GM10847 (cell line): Measurements from ENCODE around the gene BTBD9.

Experiments used
- POLR2A ChIP-seq: IDR thresholded peaks from 2 replicates; pipeline ENCODE4 v1.6.1; 2011; ENCODE audit not compliant: insufficient read length; ENCODE audit errors: extremely low read depth

Gene BTBD9

DNA sequence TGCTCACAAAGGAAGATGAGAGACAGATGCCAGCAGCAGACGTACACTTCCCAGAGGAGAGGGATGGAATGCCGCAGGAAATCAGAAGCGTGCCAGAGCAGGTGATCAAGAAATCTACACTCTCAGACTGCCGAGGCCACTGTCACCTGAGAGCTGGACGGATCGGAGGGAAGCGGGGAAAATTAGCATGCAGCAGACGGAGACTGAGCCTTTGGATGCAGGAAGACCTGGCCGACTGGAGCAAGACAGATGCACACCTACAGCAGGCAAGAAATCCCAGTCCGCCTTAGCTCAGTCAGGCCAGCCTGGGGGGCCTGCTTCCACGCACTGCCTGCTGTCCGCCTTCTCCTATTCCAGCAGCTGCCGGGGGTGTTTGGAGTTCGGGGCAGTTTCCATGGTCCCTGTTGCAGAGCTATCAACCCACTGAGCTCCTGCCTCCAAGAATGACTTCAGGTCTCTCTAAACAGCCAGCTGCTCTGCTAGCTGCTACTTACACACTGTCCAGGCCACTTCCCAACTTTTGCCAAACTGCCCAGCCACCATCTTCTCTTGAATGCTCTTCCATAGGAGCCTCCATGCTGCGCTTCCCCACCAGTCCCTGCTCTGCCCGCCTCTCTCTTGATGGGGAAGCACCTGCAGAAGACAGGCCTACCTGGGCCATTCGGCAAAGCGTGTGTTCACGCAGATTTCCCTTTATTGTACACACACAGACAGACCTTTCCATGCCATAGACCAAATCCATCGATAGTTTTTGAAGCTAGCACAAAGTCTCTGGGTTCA is 451.7 kb downstream of the BTBD9 start:
- no peak for TF ChIP-seq POLR2A

- no peak for TF ChIP-seq POLR2A
Observed at GRCh38 chr6:38187325-38187724, 452.4 kb downstream of the BTBD9 start.

DNA sequence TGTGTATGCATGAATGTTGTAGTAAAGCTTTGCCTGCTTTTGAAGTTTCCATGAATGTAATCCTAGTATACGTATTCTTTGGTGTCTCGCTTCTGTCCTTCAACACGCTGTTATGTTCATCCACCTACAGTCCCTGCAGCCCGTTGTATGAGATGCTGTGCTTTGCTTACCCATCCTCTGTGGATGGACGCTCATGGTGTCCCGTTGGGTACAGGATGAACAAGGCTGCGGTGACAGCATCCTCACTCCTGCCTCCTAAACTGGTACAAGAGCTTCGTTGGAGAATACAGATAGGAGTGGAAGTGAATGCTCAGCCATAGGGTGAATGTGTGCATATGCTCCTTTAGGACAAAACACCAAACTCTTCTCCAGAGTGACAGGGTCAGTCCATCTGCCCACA is 454.0 kb downstream of the BTBD9 start:
- no peak for TF ChIP-seq POLR2A

GRCh38 chr6:38185244-38185643 is 454.5 kb downstream of the BTBD9 start:
- TF ChIP-seq POLR2A, result no peak

GRCh38 chr6:38184585-38185080 is 455.1 kb downstream of the BTBD9 start:
- no peak for TF ChIP-seq POLR2A

DNA sequence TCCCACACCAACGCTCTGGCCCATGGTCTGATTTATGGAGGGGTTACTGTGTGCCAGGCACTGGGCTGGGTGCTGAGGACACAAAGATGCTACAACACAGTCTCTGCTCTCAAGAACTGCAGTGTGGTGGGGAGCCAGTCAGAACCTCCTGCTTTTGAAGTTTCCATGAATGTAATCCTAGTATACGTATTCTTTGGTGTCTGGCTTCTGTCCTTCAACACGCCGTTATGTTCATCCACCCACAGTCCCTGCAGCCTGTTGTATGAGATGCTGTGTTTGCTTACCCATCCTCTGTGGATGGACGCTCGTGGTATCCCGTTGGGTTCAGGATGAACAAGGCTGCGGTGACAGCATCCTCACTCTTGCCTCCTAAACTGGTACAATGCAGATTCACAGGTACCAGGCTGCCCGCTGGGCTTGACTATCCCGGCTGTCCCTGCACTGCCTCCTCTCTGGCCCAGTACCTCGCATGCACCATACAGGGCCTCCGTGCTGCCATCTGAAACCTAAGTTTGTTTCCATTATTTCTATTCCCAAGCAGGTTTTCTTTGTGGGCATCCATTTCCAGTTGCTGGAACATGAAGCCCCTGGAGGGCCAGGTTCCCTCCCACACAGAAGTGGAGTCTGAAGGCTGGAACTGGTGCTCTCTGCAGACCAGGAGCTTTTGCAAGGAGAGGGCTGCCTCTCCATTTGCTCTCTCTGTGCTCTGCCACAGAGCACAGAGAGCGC is 455.7 kb downstream of the BTBD9 start:
- TF ChIP-seq POLR2A, result no peak

DNA sequence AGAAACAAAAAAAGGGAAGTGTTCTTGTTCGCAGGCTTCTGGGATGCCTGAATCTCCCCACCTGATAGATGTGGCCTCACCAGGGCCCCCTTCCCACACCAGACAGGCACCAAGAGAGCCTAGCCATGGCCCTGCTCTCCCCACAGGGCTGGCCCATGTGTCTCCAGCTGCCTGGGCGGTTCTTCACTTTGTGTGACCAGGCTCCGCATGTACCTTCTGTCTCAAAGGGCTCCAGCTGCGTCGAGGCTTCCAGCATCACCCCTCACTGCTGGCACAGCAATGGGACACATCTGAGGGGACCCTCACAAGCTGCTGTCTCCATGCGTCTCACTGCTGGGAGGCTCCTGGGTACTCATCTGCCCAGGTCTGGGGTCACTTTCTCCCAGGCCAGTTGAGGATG is 457.3 kb downstream of the BTBD9 start:
- TF ChIP-seq POLR2A, result no peak

- TF ChIP-seq POLR2A, result no peak
Observed at GRCh38 chr6:38180586-38180985, 459.1 kb downstream of the BTBD9 start.

GRCh38 chr6:38179794-38180430 is 459.8 kb downstream of the BTBD9 start:
- TF ChIP-seq POLR2A, result no peak

GRCh38 chr6:38179300-38179699 is 460.4 kb downstream of the BTBD9 start:
- TF ChIP-seq POLR2A, result no peak

- TF ChIP-seq POLR2A, result no peak
Observed at GRCh38 chr6:38178584-38178886, 461.2 kb downstream of the BTBD9 start.

DNA sequence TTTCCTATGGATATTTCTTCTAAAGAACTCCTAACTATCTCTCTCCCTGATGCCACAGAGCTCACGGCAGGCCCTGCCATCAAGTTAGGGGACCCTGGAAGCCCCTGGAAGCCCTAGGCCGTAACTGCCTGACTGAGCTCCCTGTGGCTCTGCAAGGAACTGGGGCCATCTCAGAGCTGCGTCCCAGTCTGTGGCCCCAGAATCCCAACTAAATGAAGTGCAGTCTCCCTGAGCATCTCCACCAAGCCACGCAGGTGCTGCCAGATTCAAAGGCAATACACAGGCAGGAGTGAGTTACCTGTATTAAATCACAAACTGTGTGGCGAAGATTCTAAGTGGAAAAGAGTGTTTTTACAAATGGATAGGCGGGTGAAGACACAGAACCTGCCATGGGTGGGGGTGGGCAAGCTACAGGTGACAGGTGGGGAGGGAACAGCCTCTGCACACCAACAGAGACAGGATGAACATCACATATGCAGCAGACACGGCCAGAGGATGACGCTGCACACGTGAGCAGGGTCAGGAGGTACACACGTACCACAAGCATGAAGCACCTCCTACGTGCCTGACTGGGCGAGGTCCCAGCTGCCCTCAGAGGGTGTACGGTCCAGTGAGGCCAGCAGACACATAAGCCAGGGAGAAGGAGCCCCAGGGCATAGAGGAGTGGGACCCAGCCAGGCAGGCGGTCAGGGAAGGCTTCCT is 461.7 kb downstream of the BTBD9 start:
- TF ChIP-seq POLR2A, result no peak

GRCh38 chr6:38176797-38177751 is 462.7 kb downstream of the BTBD9 start:
- no peak for TF ChIP-seq POLR2A

- TF ChIP-seq POLR2A, result no peak
Observed at GRCh38 chr6:38175786-38176185, 463.9 kb downstream of the BTBD9 start.

DNA sequence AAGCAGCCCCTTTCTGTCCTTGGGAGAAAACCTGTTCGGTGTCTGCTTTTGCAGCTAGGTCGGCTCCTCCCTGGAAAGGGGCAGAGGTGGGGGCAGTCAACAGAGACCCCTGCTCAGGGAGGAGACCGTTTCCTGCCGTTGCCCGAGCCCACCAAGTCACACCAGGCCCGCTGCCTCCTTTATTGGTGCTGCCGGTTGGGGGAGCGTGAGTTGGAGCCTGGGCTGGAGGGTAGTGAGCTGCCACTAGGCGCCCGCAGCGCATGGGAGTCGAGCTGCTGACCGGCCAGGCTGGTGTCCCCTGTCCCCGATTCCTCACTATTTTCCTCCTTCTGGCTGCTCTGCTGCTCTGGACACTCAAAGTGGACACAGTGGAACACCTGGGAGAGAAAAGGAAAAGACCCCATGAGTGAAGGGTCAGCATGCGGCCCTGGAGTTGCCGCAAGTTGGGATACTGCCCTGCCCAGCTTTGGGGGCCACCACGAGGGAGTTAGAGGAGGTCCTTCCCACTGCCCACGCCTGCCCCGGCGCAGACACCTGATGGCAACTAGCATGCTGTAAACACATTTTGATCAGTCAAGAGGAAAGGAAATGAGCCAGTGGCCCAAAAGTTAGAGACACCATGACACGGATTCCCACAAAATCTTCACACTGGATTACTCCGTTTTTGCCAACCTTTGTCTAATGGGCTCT is 464.8 kb downstream of the BTBD9 start:
- no peak for TF ChIP-seq POLR2A
